Muscle layer of colon (tissue), 2 donors: ENCODE results near the gene MAPRE2.
A peak's percentile ranks its signal among the peaks of the same experiment; 100 is the strongest.

Source experiments
- H3K27ac ChIP-seq: one replicate; pipeline ENCODE4 v1.7.0; 2013; ENCODE audit warnings: low read depth, mild to moderate bottlenecking, low read length, moderate library complexity
- H3K27me3 ChIP-seq, 2 donors: one replicate each; pipeline ENCODE4 v1.7.0; 2013; ENCODE audit warnings: low read length in 2 of 2, mild to moderate bottlenecking in 2 of 2; ENCODE audit not compliant: insufficient read depth in 2 of 2, control insufficient read depth in 1 of 2
- H3K36me3 ChIP-seq: one replicate; pipeline ENCODE4 v1.7.0; 2013; ENCODE audit warnings: mild to moderate bottlenecking, low read length; ENCODE audit not compliant: insufficient read depth
- H3K4me1 ChIP-seq: one replicate; pipeline ENCODE4 v1.7.0; 2013; ENCODE audit warnings: mild to moderate bottlenecking, low read length; ENCODE audit not compliant: insufficient read depth
- H3K4me3 ChIP-seq, 2 donors: one replicate each; pipeline ENCODE4 v1.7.0; 2013; ENCODE audit warnings: low read length in 2 of 2, low read depth in 1 of 2, mild to moderate bottlenecking in 1 of 2, moderate library complexity in 1 of 2
- H3K9ac ChIP-seq: one replicate; pipeline ENCODE4 v1.7.0; 2013; ENCODE audit warnings: low read length
- H3K9me3 ChIP-seq: one replicate; pipeline ENCODE4 v1.7.0; 2013; ENCODE audit warnings: mild to moderate bottlenecking, low read length
- donor health status: abdominal sarcoma.
- donor health status: Adenocarcinoma of cecum.

Gene MAPRE2

DNA sequence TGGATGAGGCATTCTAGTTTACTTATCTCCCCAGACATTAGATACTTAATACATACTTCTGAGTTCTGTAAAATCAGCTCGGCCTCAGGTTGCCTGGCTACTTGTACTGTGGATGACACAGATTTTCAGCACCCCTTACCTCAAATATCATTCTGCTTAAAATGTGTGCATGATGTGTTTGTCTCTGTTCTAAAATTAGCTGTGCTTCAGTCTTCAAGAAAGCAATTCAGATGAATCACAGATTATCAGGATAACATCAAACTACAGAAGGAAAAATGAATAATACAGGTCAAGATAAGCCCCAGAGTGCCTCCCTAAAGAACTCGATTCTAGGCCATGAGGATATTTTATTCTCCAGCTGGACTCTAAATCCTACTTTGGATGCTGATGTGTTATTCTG lies 21.3 kb upstream of the MAPRE2 start:
- Histone ChIP-seq H3K9me3 (no peaks in the 10 kb centered on the region), H3K4me1 (peaks cover 7% of the 10 kb centered on the region), H3K36me3 (no peaks in the 10 kb centered on the region), H3K27ac (no peak overlapping the region), H3K27me3 (no peaks in the 10 kb centered on the region), H3K4me3 (no peak overlapping the region), H3K9ac (no peak overlapping the region)

DNA sequence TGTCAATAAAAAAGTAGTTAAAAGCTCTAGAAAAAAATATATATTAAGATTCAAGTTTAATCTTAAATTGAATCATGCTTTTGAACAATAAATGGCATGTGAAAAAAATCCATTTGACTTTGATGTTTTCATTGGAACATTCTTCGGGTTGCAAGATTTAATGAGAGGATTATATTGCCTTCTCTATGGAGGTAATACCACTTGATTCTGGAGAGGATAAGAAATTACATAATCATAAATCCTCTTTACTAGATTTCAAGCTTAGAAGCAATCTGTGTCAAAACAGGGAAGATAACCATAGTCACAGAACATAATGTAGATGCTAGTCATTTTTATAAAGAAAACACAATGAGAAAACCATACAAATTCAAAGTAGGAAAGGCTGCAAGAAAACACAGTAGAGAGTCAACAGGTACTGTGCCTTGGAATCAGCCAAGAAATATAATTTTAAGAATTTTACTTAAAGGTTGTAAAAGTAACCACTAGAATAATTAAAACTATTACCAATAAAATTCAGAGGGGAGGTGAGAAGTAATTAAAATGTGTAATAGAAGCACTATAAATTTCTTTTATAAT lies 18.7 kb upstream of the MAPRE2 start:
- H3K4me3 ChIP-seq, result no peak overlapping the region
- no peaks in the 10 kb centered on the region for H3K9me3 ChIP-seq
- H3K4me1 ChIP-seq, result peaks cover 21% of the 10 kb centered on the region
- no peak overlapping the region for H3K27ac ChIP-seq
- H3K36me3 ChIP-seq, result no peaks in the 10 kb centered on the region
- H3K27me3 ChIP-seq, result no peaks in the 10 kb centered on the region
- no peak overlapping the region for H3K9ac ChIP-seq

DNA sequence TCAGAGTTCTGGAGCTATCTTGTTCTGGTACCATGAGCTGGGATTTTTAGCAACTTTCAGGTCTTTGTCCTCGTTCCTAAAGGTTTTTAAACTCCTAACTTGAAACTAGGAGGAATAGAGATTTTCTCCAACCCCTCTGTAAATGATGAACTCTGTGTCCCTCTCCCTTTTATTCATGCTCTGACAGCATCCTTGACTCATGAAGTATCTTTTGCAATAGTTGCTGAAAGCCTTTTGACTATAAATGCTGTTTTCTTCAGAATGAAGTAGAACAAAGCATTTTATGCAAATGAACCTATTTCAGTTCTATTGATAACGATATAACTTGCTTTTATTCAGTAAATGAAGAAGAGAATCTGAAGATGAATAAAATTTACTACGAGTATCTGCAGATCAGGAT lies 17.0 kb upstream of the MAPRE2 start:
- no peaks in the 10 kb centered on the region for H3K27me3 ChIP-seq
- H3K9me3 ChIP-seq, result no peaks in the 10 kb centered on the region
- H3K27ac ChIP-seq, result no peak overlapping the region
- no peak overlapping the region for H3K4me3 ChIP-seq
- H3K4me1 ChIP-seq, result peaks cover 21% of the 10 kb centered on the region
- H3K9ac ChIP-seq, result no peak overlapping the region
- H3K36me3 ChIP-seq, result no peaks in the 10 kb centered on the region

DNA sequence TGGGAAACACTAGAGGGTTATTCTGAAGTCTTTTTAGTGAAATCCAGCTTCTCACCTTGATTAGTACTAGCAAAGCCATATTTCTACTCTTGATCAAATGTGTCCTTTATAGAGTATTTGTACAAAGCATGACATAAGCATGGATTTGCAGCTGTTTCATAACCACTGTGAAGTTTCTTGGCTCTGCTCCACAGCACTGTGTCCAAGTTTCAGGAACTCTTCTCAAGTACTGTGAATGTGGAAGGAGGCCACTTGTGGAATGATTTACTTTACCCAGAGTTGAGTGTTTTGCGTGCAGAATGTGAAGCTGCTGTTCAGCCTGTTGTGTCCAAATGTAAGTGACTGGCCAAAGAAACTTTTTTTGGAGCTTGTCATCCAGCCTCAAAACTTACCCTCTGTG lies 16.2 kb upstream of the MAPRE2 start:
- Histone ChIP-seq H3K36me3 (no peaks in the 10 kb centered on the region), H3K4me3 (no peak overlapping the region), H3K9me3 (no peaks in the 10 kb centered on the region), H3K27me3 (no peaks in the 10 kb centered on the region), H3K27ac (no peak overlapping the region), H3K4me1 (peaks cover 28% of the 10 kb centered on the region), H3K9ac (no peak overlapping the region)

DNA sequence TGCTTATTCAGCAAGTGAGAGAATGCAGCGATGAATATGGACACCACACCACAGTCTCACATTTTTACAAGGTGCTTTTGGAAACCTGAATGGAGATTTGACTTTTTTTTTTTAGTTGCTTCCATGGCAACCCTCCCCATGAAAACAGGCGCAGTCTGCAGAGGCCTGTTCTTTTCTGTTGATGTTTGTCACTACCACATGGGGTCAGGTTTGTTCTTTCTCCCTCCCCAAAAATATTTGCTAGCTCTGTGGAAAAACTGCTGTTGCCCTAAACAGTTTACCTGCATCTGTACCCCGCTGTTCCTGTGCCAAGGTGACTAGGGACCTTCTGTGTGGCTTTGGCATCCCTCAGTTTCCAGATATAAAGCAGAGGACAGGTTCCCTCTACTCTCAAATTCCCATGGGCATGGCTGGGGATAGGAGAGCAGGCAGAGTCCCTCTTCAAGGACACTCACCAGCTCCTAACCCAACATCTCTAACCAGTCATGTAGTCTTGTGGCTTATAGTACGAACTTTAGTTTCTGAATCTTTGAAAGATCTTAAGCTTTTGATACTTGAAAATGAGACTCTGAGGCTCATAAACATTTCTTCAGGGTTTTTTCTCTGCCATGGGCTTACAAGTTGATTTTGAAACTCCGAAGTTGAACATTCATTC lies 14.7 kb upstream of the MAPRE2 start:
- no peak overlapping the region for H3K4me3 ChIP-seq
- H3K27me3 ChIP-seq, result no peaks in the 10 kb centered on the region
- no peaks in the 10 kb centered on the region for H3K36me3 ChIP-seq
- no peaks in the 10 kb centered on the region for H3K9me3 ChIP-seq
- H3K4me1 ChIP-seq, result peaks cover 31% of the 10 kb centered on the region
- H3K27ac ChIP-seq, result no peak overlapping the region
- H3K9ac ChIP-seq, result no peak overlapping the region

DNA sequence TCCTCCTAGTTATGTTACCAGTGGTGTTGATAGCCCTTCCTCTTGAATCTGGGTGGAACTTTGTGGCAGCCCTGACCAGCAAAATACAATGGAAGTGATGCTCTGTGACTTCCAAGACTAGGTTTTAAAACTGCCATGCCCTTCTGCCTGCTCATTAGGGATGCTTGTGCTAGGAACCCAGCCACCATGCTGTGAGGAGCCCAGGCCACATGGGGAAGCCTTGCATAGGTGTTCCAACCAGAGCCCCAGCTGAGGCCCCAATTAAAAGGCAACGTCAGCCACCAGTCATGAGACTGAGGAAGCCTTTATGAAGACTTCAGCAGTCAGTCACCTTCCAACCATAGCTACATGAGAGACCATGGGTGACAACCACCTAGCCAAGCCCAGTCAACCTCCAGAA lies 14.0 kb upstream of the MAPRE2 start:
- Histone ChIP-seq H3K4me1 (peaks cover 31% of the 10 kb centered on the region), H3K4me3 (no peak overlapping the region), H3K9ac (no peak overlapping the region), H3K9me3 (no peaks in the 10 kb centered on the region), H3K36me3 (no peaks in the 10 kb centered on the region), H3K27me3 (no peaks in the 10 kb centered on the region), H3K27ac (no peak overlapping the region)

DNA sequence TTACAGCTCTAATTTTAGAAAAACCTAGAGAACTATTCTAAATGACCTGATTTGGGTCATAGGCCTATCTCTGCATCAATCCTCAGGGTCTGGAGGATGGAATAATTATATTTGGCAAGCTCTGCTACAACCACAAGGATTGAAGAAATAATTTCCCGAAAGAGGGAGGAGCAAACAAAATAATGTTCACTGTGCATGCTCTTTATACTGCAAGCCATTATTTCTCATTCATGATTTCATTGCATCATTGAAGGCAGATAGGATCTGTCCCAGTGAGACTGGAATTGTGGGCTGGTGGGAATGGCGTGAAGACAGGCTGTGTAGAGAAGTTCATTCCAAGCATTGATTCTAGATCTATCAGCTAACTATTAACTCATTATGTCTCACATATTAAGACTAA lies 12.7 kb upstream of the MAPRE2 start:
- peaks cover 31% of the 10 kb centered on the region for H3K4me1 ChIP-seq
- H3K27ac ChIP-seq, result no peak overlapping the region
- H3K4me3 ChIP-seq, result no peak overlapping the region
- H3K36me3 ChIP-seq, result no peaks in the 10 kb centered on the region
- no peaks in the 10 kb centered on the region for H3K27me3 ChIP-seq
- no peaks in the 10 kb centered on the region for H3K9me3 ChIP-seq
- no peak overlapping the region for H3K9ac ChIP-seq

DNA sequence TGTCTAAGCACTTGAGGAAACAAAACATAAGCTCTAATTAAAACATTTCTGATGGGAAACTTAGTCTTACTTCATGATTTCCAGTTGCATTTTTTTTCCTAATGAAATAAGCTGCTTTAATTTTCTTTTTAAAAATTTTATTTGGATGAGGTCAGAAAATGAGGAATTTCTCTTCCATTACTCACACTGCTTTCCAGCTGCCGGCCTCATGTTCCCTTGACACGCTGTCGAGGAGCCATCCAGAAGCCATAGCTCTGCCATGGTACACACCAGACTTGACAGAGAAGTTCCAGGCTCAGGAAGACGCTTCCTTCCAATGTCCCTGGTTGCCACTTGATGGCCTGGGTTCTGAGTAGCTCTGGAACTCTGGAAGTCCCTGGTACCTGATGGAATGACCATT lies 12.1 kb upstream of the MAPRE2 start:
- Histone ChIP-seq H3K9me3 (no peaks in the 10 kb centered on the region), H3K9ac (no peak overlapping the region), H3K27me3 (no peaks in the 10 kb centered on the region), H3K4me3 (no peak overlapping the region), H3K36me3 (no peaks in the 10 kb centered on the region), H3K4me1 (peaks cover 31% of the 10 kb centered on the region), H3K27ac (no peak overlapping the region)

DNA sequence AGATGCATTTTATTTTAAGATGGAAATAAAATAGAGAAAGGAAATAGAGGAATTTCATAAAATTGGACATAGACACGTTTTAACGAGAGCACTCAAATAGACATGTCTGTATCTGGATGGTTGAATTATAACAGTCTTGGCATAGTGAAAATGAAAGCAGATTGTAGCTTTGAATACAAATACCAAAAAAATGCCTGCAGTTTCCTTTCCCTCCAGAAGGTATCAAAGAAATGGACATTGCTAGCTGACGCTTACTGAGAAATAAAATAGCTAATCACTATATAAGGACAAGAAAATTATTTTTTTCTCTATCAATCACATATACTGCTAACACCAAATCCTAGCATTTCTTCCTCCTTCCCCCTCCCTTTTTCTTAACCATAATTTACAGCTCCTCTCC lies 11.4 kb upstream of the MAPRE2 start:
- peak overlapping the region in 1 of 2 donors; percentile 31 for H3K4me3 ChIP-seq
- no peak overlapping the region for H3K27ac ChIP-seq
- H3K9ac ChIP-seq, result no peak overlapping the region
- no peaks in the 10 kb centered on the region for H3K36me3 ChIP-seq
- no peaks in the 10 kb centered on the region for H3K9me3 ChIP-seq
- peaks cover 25% of the 10 kb centered on the region for H3K4me1 ChIP-seq
- H3K27me3 ChIP-seq, result no peaks in the 10 kb centered on the region

DNA sequence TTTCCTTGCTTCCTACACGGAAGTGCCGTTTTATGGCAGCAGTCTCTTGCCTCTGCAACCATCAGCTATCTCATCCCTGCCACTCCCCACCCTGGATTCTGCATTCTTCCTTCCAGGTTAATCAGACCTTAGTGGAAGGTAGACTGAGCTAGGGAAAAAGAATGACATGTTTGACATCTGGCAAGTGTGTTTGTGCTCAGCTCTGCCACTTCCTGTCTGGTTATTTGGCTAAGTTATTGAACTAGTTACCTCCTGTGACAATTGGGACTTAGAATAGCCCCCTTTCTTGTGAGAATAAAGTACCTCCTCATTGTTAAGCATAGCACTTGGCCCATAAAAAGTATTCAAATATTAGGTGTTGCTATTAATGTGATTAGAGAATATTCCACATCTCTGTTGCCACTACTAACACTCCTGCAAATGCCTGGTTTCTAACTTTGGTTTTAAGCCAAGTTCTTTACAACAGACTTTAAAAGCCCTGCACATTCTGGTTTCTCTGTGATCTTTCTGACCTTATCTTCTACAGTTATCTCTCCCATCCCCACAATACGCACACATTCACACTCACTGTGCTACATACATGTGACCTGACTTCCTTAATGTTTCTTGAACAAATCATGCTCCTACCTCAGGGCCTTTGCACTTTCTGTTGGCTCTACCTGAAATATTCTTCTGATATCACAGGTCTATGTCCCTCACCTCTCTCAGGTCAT lies 10.8 kb upstream of the MAPRE2 start:
- Histone ChIP-seq H3K9me3 (no peaks in the 10 kb centered on the region), H3K4me1 (peaks cover 19% of the 10 kb centered on the region), H3K27ac (no peak overlapping the region), H3K36me3 (no peaks in the 10 kb centered on the region), H3K27me3 (no peaks in the 10 kb centered on the region), H3K9ac (no peak overlapping the region), H3K4me3 (peak overlapping the region in 1 of 2 donors; percentile 31)

DNA sequence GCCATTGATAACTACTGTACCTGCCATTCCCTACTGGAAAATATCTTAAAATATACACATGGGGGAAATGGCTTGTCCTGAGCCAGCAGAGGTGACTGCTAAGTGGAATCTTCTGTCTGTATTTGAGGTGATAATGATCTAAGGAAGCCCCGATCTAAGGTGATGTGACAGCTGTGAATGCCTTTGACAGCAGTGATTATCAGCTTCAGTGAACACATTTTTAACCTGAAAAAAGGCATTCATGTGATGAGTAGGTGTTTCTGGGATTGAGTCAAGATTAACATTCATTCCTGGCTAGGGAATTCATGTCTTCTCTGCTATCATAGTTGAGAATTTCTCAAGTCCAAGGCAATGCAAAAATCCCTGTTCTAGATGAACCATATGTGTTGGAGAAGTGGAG lies 9.1 kb upstream of the MAPRE2 start:
- no peak overlapping the region for H3K9ac ChIP-seq
- peaks cover 9% of the 10 kb centered on the region for H3K4me1 ChIP-seq
- H3K27me3 ChIP-seq, result no peaks in the 10 kb centered on the region
- H3K36me3 ChIP-seq, result no peaks in the 10 kb centered on the region
- no peak overlapping the region for H3K27ac ChIP-seq
- H3K9me3 ChIP-seq, result no peaks in the 10 kb centered on the region
- H3K4me3 ChIP-seq, result no peak overlapping the region

DNA sequence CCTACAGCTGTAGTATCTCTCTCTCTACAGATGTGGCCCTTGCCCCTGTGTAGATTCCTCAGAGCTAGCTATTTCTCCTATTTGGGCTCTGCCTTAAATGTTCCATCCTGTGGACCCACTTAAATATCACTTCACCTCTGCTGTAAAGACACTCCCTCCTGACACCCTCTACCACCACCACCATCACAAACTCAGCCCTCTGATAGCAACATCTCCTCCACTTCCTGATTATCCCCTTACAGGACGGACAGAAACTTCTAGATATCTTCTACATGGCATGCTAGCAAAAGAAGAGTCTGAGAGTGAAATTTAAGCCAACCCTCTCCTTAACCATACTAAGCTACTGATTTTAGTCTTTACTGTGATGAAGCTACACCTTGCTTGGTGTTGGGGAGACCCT lies 3.2 kb upstream of the MAPRE2 start:
- Histone ChIP-seq H3K9ac (no peak overlapping the region), H3K27me3 (no peaks in the 10 kb centered on the region), H3K27ac (no peak overlapping the region), H3K9me3 (no peaks in the 10 kb centered on the region), H3K4me1 (peaks cover 19% of the 10 kb centered on the region), H3K4me3 (no peak overlapping the region), H3K36me3 (no peaks in the 10 kb centered on the region)
